Measurements from ENCODE around the gene ARHGAP10. TPM values are rescaled to one million over a fixed set of nuclear protein-coding genes. Genes with fewer than 3 reads are reported as not detected.
"Not testable (repeated sequence)": the region's sequence is repeated elsewhere in the genome, so short reads cannot be mapped to it uniquely, and the experiment has no call there.

ARHGAP10 gene
- total RNA-seq, 1 donor from 2014 or later, result 4.6 TPM

- H3K9me3 Mint-ChIP-seq (ENCODE audit: unreplicated experiment), result no peaks in the 10 kb centered on the region
- no peaks in the 10 kb centered on the region for H3K36me3 Mint-ChIP-seq (ENCODE audit: low read depth, unreplicated experiment)
- DNase-seq (ENCODE audit: low spot score), result no peak
- H3K4me3 Mint-ChIP-seq (ENCODE audit: unreplicated experiment), result no peak overlapping the region
- no peaks in the 10 kb centered on the region for H3K27me3 Mint-ChIP-seq (ENCODE audit: unreplicated experiment)
- no peak for TF ChIP-seq CTCF (IDR thresholded peaks at IDR 0.05; ENCODE audit: unreplicated experiment)
- H3K4me1 Mint-ChIP-seq (ENCODE audit: unreplicated experiment), result no peaks in the 10 kb centered on the region
- no peak overlapping the region for H3K27ac Mint-ChIP-seq (ENCODE audit: unreplicated experiment)
Measured at GRCh38 chr4:148081745-148082144, 349.9 kb downstream of the ARHGAP10 start.

- not testable (repeated sequence) for DNase-seq (ENCODE audit: low spot score); H3K27me3 Mint-ChIP-seq (ENCODE audit: unreplicated experiment); H3K27ac Mint-ChIP-seq (ENCODE audit: unreplicated experiment); H3K36me3 Mint-ChIP-seq (ENCODE audit: low read depth, unreplicated experiment); H3K4me3 Mint-ChIP-seq (ENCODE audit: unreplicated experiment); H3K9me3 Mint-ChIP-seq (ENCODE audit: unreplicated experiment); H3K4me1 Mint-ChIP-seq (ENCODE audit: unreplicated experiment)
Measured at GRCh38 chr4:148083073-148083472, 351.2 kb downstream of the ARHGAP10 start.

- no peak for DNase-seq (ENCODE audit: low spot score)
- no peaks in the 10 kb centered on the region for H3K36me3 Mint-ChIP-seq (ENCODE audit: low read depth, unreplicated experiment)
- H3K9me3 Mint-ChIP-seq (ENCODE audit: unreplicated experiment), result no peaks in the 10 kb centered on the region
- TF ChIP-seq CTCF (IDR thresholded peaks at IDR 0.05; ENCODE audit: unreplicated experiment), result no peak
- H3K27me3 Mint-ChIP-seq (ENCODE audit: unreplicated experiment), result no peaks in the 10 kb centered on the region
- H3K4me3 Mint-ChIP-seq (ENCODE audit: unreplicated experiment), result no peak overlapping the region
- no peak overlapping the region for H3K27ac Mint-ChIP-seq (ENCODE audit: unreplicated experiment)
- no peaks in the 10 kb centered on the region for H3K4me1 Mint-ChIP-seq (ENCODE audit: unreplicated experiment)
Measured at GRCh38 chr4:148089624-148090023, 357.7 kb downstream of the ARHGAP10 start.

GRCh38 chr4:148090029-148090428 is 358.1 kb downstream of the ARHGAP10 start:
- no peak for DNase-seq (ENCODE audit: low spot score)
- no peaks in the 10 kb centered on the region for H3K9me3 Mint-ChIP-seq (ENCODE audit: unreplicated experiment)
- H3K27ac Mint-ChIP-seq (ENCODE audit: unreplicated experiment), result no peak overlapping the region
- H3K36me3 Mint-ChIP-seq (ENCODE audit: low read depth, unreplicated experiment), result no peaks in the 10 kb centered on the region
- H3K4me3 Mint-ChIP-seq (ENCODE audit: unreplicated experiment), result no peak overlapping the region
- no peak for TF ChIP-seq CTCF (IDR thresholded peaks at IDR 0.05; ENCODE audit: unreplicated experiment)
- H3K4me1 Mint-ChIP-seq (ENCODE audit: unreplicated experiment), result no peaks in the 10 kb centered on the region
- no peaks in the 10 kb centered on the region for H3K27me3 Mint-ChIP-seq (ENCODE audit: unreplicated experiment)

GRCh38 chr4:148090503-148091476 is 358.9 kb downstream of the ARHGAP10 start:
- no peaks in the 10 kb centered on the region for H3K36me3 Mint-ChIP-seq (ENCODE audit: low read depth, unreplicated experiment)
- H3K27ac Mint-ChIP-seq (ENCODE audit: unreplicated experiment), result no peak overlapping the region
- TF ChIP-seq CTCF (IDR thresholded peaks at IDR 0.05; ENCODE audit: unreplicated experiment), result no peak
- no peaks in the 10 kb centered on the region for H3K27me3 Mint-ChIP-seq (ENCODE audit: unreplicated experiment)
- no peak overlapping the region for H3K4me3 Mint-ChIP-seq (ENCODE audit: unreplicated experiment)
- no peaks in the 10 kb centered on the region for H3K4me1 Mint-ChIP-seq (ENCODE audit: unreplicated experiment)
- DNase-seq (ENCODE audit: low spot score), result no peak
- H3K9me3 Mint-ChIP-seq (ENCODE audit: unreplicated experiment), result no peaks in the 10 kb centered on the region

All from endothelial cell (in vitro differentiated cells).